Lower leg skin (tissue), 4 donors: ENCODE results near the gene IL7R. TPM values are rescaled to one million over a fixed set of nuclear protein-coding genes. Genes with fewer than 3 reads are reported as not detected.
"Not testable (repeated sequence)": the region's sequence is repeated elsewhere in the genome, so short reads cannot be mapped to it uniquely, and the experiment has no call there.

Experiments
- DNase-seq, 2 donors: peaks; one replicate each; pipeline ENCODE4 v3.0.0-alpha.2; 2019; ENCODE audit warnings: low spot score in 2 of 2
- H3K4me3 ChIP-seq: fragments of 200-600 bp; sonication (generic); 2 replicates; pipeline ENCODE4 v1.5.1; 2017; ENCODE audit warnings: mild to moderate bottlenecking, low read depth; ENCODE audit not compliant: poor library complexity, severe bottlenecking
- POLR2A ChIP-seq, 2 donors: fragments of 450-650 bp; IDR thresholded peaks; one replicate each; pipeline ENCODE4 v1.6.1; 2016 to 2017; ENCODE audit warnings: antibody characterized with exemption in 2 of 2, mild to moderate bottlenecking in 1 of 2, moderate library complexity in 1 of 2
- WGBS, 2 donors: methylation state at CpG; one replicate each; pipeline ENCODE4 v1.1.5; 2018; 5-methylcytosine and 5-hydroxymethylcytosine counted together
- intact Hi-C: fragments of 100-400 bp; cut with DNase I; formaldehyde crosslinking; loops from one replicate; pipeline ENCODE4 v1.15.0; 2023; ENCODE audit warnings: low total_unique reads
- total RNA-seq, 4 donors: library from RNA; depleted of rRNA; stranded (reverse); fragments of >200 nt; gene quantifications; one replicate each; pipeline ENCODE4 v1.1.0, GENCODE V29; 2016
- TF ChIP-seq, protein P1 (sequence below), 3 donors: fragments of 450-650 bp; IDR thresholded peaks; one replicate each; pipeline ENCODE4 v1.5.1; 2016; ENCODE audit warnings: antibody characterized with exemption in 3 of 3, mild to moderate bottlenecking in 3 of 3, moderate library complexity in 2 of 3

IL7R gene
- total RNA-seq, 4 donors from 2014 or later, result 1.4 to 5.5 (median 4.4) TPM

DNA sequence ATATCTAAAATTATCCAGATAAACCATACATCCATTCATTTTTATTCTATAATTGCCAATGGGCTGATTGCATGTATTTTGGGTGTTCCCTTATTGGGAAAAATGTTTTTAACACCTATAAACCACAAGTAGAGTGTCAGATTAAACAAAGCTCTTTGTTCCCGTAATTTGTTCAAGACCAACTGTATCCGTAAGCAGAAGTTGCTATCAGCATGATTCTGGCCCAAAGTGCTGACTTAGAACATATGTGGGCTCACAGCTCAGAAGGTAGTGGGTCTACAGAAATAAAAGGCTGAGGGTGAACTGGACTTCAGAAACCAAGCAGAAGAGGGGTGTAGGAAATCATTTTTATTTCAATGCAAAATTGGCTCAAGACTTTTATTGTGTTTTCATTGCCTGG lies 23.5 kb upstream of the IL7R start:
- intact Hi-C loops, result no loop called here
- WGBS, 2 donors, result 84 to 87% methylated on average over 2 of the region's 2 CpGs
- no peak for DNase-seq
- no peak overlapping the region for H3K4me3 ChIP-seq
- TF ChIP-seq, protein P1, sequence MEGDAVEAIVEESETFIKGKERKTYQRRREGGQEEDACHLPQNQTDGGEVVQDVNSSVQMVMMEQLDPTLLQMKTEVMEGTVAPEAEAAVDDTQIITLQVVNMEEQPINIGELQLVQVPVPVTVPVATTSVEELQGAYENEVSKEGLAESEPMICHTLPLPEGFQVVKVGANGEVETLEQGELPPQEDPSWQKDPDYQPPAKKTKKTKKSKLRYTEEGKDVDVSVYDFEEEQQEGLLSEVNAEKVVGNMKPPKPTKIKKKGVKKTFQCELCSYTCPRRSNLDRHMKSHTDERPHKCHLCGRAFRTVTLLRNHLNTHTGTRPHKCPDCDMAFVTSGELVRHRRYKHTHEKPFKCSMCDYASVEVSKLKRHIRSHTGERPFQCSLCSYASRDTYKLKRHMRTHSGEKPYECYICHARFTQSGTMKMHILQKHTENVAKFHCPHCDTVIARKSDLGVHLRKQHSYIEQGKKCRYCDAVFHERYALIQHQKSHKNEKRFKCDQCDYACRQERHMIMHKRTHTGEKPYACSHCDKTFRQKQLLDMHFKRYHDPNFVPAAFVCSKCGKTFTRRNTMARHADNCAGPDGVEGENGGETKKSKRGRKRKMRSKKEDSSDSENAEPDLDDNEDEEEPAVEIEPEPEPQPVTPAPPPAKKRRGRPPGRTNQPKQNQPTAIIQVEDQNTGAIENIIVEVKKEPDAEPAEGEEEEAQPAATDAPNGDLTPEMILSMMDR (IDR thresholded peaks at IDR 0.05), result no peak
- no peak for TF ChIP-seq POLR2A (IDR thresholded peaks at IDR 0.05)

- H3K4me3 ChIP-seq, result no peak overlapping the region
- WGBS, 2 donors, result 88 to 90% methylated on average over 7 of the region's 7 CpGs
- TF ChIP-seq, protein P1 (IDR thresholded peaks at IDR 0.05), result no peak
- TF ChIP-seq POLR2A (IDR thresholded peaks at IDR 0.05), result no peak
- intact Hi-C loops, result no loop called here
- DNase-seq, result no peak
These were observed 20.6 kb upstream of the IL7R start for GRCh38 chr5:35835796-35836742.

DNA sequence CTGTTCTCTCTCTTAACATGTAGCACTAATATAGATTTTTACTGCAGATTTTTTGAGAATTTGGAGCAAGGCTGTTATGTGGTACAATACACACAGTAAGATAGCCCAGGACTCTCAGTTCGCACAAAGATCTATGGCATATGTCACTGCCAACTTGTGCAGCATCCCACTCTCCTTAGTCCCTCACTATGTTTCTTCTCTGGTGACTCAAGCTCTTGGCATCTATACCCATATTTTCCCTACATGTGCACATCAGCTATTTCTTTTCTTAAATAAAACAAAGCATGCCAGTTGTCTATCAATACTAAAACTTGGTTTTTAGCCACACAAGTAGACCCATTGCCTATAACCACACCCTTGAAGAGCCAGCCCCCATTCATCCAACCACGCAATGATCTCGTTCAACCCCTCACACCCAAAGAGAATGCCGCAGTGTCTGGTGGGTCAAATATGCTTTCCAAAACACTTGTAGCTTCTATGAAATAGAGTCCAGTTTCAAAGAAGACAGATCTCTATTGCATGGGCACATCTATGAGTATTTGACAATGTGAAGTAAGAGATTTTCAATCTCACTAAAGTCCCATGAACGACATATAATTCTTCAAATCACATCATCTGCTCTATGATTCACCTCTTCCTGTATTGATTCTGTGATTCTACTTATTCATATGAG lies 18.2 kb upstream of the IL7R start:
- intact Hi-C loops, result no loop called here
- WGBS, 2 donors, result 87 to 92% methylated on average over 5 of the region's 5 CpGs
- no peak for DNase-seq
- TF ChIP-seq POLR2A (IDR thresholded peaks at IDR 0.05), result no peak
- TF ChIP-seq, protein P1 (IDR thresholded peaks at IDR 0.05), result no peak
- H3K4me3 ChIP-seq, result no peak overlapping the region

DNA sequence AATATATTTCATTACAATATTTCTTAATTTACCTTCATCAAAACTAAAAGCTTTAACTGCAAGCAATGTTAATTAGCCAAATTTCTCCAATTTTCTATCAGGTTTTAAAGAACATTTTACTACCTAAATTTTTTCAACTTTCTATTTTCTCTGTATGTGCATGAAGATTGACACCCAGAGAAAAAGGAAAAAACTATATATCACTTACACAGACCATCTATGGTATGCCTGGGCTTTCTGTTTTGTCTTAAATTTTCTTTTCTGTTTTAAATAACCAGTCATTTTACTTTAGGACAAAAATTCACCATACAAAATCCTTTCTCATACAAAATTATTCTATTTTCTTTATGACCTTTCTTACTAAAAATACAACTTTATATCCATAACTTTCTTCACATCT lies 13.8 kb upstream of the IL7R start:
- intact Hi-C loops, result no loop called here
- DNase-seq, result no peak
- no peak overlapping the region for H3K4me3 ChIP-seq
- no peak for TF ChIP-seq POLR2A (IDR thresholded peaks at IDR 0.05)
- TF ChIP-seq, protein P1 (IDR thresholded peaks at IDR 0.05), result no peak

- intact Hi-C loops, H3K4me3 ChIP-seq, DNase-seq: not testable (repeated sequence)
- WGBS, 2 donors, result 87 to 90% methylated on average over 2 of the region's 2 CpGs
These were observed 11.2 kb upstream of the IL7R start for GRCh38 chr5:35845508-35845907.

- H3K4me3 ChIP-seq, result no peak overlapping the region
- intact Hi-C loops, result no loop called here
- TF ChIP-seq, protein P1 (IDR thresholded peaks at IDR 0.05), result no peak
- TF ChIP-seq POLR2A (IDR thresholded peaks at IDR 0.05), result no peak
- DNase-seq, result no peak
These were observed 9.2 kb upstream of the IL7R start for GRCh38 chr5:35847491-35847890.
